Activated CD4-positive, alpha-beta T cell treated with anti-CD3 and anti-CD28 coated beads, Interleukin-2, amount 10 ng/mL, durations not matched to agents 24 days and 14 days (primary cell): ENCODE data around the gene CCDC7. TPM values are rescaled to one million over a fixed set of nuclear protein-coding genes. Genes with fewer than 3 reads are reported as not detected.
"Not testable (repeated sequence)": the region's sequence is repeated elsewhere in the genome, so short reads cannot be mapped to it uniquely, and the experiment has no call there.

Source experiments
- DNase-seq: peaks from one replicate; pipeline ENCODE4 v3.0.0; 2022
- H3K27ac Mint-ChIP-seq: one replicate; pipeline ENCODE4 v1.8.0; 2022; ENCODE audit warnings: mild to moderate bottlenecking, mixed read lengths
- H3K27me3 Mint-ChIP-seq: one replicate; pipeline ENCODE4 v1.8.0; 2022; ENCODE audit warnings: mixed read lengths
- H3K36me3 Mint-ChIP-seq: one replicate; pipeline ENCODE4 v1.8.0; 2022; ENCODE audit warnings: low read depth, mild to moderate bottlenecking, mixed read lengths
- H3K4me1 Mint-ChIP-seq: one replicate; pipeline ENCODE4 v1.8.0; 2021; ENCODE audit warnings: mixed read lengths
- H3K4me3 Mint-ChIP-seq: one replicate; pipeline ENCODE4 v1.8.0; 2022; ENCODE audit warnings: mild to moderate bottlenecking, moderate library complexity, mixed read lengths
- H3K9me3 Mint-ChIP-seq: one replicate; pipeline ENCODE4 v1.8.0; 2021; ENCODE audit warnings: mixed read lengths
- intact Hi-C: fragments of 100-400 bp; cut with micrococcal nuclease; formaldehyde crosslinking; loops from one replicate; pipeline ENCODE4 v1.15.1; 2023
- total RNA-seq: library from RNA; stranded (reverse); gene quantifications from 2 replicates; pipeline ENCODE4 v1.2.3, GENCODE V29; 2022

Gene CCDC7
- total RNA-seq, 1 donor from 2014 or later = 13.6 TPM

- H3K9me3 Mint-ChIP-seq = peaks cover 12% of the 10 kb centered on the region
- intact Hi-C loops = no loop called here
- no peak overlapping the region for H3K27ac Mint-ChIP-seq
- H3K27me3 Mint-ChIP-seq = no peaks in the 10 kb centered on the region
- DNase-seq = no peak
- peaks cover 2% of the 10 kb centered on the region for H3K36me3 Mint-ChIP-seq
- no peaks in the 10 kb centered on the region for H3K4me1 Mint-ChIP-seq
- no peak overlapping the region for H3K4me3 Mint-ChIP-seq
Observed at GRCh38 chr10:32746869-32747268, 300.9 kb downstream of the CCDC7 start.

- Mint-ChIP-seq H3K4me1 (no peaks in the 10 kb centered on the region), H3K27me3 (no peaks in the 10 kb centered on the region), H3K9me3 (peaks cover 16% of the 10 kb centered on the region), H3K36me3 (peaks cover 2% of the 10 kb centered on the region), H3K4me3 (no peak overlapping the region), H3K27ac (no peak overlapping the region)
- no peak for DNase-seq
- intact Hi-C loops = no loop called here
Observed at GRCh38 chr10:32751582-32751981, 305.6 kb downstream of the CCDC7 start.

GRCh38 chr10:32754900-32755299, 309.0 kb downstream of the CCDC7 start:
- H3K4me3 Mint-ChIP-seq, DNase-seq, H3K27me3 Mint-ChIP-seq, H3K36me3 Mint-ChIP-seq, H3K4me1 Mint-ChIP-seq, H3K27ac Mint-ChIP-seq, intact Hi-C loops: not testable (repeated sequence)
- H3K9me3 Mint-ChIP-seq = peaks cover 18% of the 10 kb centered on the region

DNA sequence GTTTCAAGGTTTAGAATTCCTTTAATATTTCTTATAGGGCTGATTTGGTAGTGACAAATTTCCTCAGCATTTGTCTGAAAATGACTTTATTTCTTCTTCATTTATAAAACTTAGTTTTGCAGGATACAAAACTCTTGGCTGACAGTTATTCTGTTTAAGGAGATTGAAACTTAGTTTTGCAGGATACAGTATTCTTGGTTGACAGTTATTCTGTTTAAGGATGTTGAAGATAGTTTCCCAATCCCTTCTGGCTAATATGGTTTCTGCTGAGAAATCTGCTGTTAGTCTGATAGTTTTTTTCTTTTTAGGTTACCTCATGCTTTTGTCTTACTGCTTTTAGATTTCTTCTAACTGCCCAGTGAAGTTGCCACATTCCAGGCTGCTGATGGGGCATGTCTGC, 325.3 kb downstream of the CCDC7 start:
- Mint-ChIP-seq H3K27me3 (no peaks in the 10 kb centered on the region), H3K9me3 (peaks cover 16% of the 10 kb centered on the region)
- intact Hi-C loops = no loop called here

DNA sequence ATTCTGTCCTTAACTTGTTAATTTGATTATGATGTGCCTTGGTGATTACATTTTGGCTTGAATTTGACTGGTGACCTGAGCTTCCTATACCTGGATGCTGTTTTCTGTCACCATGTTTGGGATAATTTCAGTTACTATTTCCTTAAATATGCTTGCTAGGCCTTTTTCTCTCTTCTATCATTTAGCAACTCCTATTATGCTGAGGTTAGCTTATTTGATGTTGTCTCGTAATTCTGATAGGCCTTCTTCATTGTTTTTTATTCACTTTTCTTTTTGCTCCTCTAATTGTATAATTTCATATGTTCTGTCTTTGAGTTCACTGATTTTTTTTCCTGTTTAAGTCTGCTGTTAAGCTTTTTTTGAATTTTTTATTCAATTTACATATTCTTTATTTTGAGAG, 327.2 kb downstream of the CCDC7 start:
- H3K4me1 Mint-ChIP-seq = no peaks in the 10 kb centered on the region
- H3K4me3 Mint-ChIP-seq = no peak overlapping the region
- peaks cover 16% of the 10 kb centered on the region for H3K9me3 Mint-ChIP-seq
- H3K27ac Mint-ChIP-seq = no peak overlapping the region
- no peak for DNase-seq
- intact Hi-C loops = no loop called here
- no peaks in the 10 kb centered on the region for H3K27me3 Mint-ChIP-seq
- no peaks in the 10 kb centered on the region for H3K36me3 Mint-ChIP-seq

More for the DNA sequence above, 325.3 kb downstream of the CCDC7 start:
- no peak overlapping the region for H3K4me3 Mint-ChIP-seq
- no peak for DNase-seq
- H3K4me1 Mint-ChIP-seq = no peaks in the 10 kb centered on the region
- H3K36me3 Mint-ChIP-seq = no peaks in the 10 kb centered on the region
- H3K27ac Mint-ChIP-seq = no peak overlapping the region

DNA sequence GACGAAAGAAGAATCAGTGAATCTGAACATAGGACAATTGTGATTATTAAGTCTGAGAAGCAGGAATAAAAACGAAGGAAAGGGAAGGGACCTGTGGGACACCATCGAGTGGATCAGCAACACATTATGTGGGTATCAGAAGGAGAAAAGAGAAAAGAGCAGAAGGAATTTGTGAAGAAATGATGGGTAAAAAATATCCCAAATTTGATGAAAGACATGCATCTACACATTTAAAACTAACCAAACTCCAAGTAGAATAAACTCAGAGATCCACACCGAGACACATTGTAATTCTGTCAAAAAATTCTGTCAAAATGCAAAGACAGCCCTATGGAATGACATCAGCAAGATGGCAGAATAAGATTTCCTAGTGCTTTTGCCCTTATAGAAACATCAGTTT, 341.0 kb downstream of the CCDC7 start:
- intact Hi-C loops = no loop called here
- H3K36me3 Mint-ChIP-seq = no peaks in the 10 kb centered on the region

DNA sequence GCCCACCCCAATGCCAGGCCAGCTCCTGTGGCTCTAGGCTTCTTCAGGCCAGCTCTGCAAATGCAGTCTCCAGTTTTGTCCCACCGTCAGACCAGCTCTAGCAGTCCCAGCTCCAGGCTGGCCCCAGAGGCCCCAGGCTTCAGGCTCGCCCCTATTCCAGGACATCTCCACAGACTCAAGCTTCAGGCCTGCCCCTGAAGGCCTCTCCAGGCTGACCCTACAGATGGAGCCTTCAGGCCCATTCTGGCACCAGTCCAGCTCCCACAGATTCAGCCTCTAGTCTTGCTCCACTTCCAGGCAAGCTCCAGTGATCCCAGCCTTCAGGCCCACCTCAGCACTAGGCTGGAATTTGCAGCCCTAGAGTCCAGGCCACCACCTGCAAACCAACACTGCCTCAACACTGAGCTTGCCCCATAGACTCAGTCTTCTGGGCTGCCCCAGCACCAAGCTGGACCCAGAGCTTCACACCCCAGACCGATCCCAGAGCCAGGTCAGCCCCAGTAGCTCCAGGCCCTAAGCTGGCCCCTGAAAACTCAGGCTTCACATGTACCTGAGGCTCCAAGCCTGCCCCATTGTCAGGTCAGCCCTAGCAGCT, 341.8 kb downstream of the CCDC7 start:
- H3K9me3 Mint-ChIP-seq = peaks cover 4% of the 10 kb centered on the region
- H3K36me3 Mint-ChIP-seq = no peaks in the 10 kb centered on the region
- H3K27ac Mint-ChIP-seq = no peak overlapping the region
- H3K4me1 Mint-ChIP-seq = no peaks in the 10 kb centered on the region
- peaks cover 2% of the 10 kb centered on the region for H3K27me3 Mint-ChIP-seq
- intact Hi-C loops = no loop called here
- DNase-seq = no peak
- no peak overlapping the region for H3K4me3 Mint-ChIP-seq

More for the DNA sequence above, 341.0 kb downstream of the CCDC7 start:
- Mint-ChIP-seq H3K4me1 (no peaks in the 10 kb centered on the region), H3K27ac (no peak overlapping the region), H3K27me3 (peaks cover 2% of the 10 kb centered on the region), H3K9me3 (peaks cover 4% of the 10 kb centered on the region), H3K4me3 (no peak overlapping the region)
- DNase-seq = no peak

DNA sequence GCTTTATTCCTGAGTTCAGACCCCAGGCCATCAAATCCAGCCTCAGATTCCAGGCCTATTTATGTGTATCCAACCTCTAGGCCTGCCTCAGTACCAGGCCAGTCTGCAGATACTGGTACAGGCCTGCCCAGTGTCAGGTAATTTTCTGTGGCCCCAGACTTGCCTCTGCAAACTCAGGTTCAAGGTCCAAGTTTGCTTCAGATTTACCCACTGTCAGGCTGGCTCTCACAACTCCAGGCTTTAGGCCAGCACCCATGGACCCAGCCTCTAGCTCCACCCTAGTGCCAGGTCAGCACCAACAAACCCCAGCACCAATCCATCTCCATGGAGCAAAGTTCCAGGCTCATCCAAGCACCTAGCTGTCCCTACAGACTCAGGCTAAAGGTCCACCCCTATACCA, 342.4 kb downstream of the CCDC7 start:
- H3K27me3 Mint-ChIP-seq = peaks cover 2% of the 10 kb centered on the region
- no peaks in the 10 kb centered on the region for H3K4me1 Mint-ChIP-seq
- H3K36me3 Mint-ChIP-seq = no peaks in the 10 kb centered on the region
- intact Hi-C loops = no loop called here
- H3K9me3 Mint-ChIP-seq = peaks cover 4% of the 10 kb centered on the region
- no peak overlapping the region for H3K27ac Mint-ChIP-seq
- no peak for DNase-seq
- no peak overlapping the region for H3K4me3 Mint-ChIP-seq

DNA sequence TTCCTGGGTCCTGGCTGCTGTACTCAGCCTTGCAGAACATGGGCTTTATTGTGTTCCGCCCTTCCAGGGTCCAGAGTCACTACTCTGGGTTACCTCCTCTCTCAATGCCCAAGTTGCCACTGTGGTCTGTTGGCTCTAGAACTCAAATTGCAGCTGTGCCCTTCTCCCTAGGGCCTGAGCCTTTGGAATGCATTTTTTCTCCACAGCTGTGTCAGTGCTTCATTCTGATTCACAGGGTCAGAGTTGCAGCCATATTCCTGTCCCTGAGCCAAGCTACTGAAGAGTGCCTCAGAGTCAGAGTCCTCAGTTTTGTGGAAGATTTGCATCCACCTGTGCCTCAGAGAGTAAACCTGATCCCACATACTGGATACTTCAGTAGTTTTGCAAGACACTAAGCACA, 344.5 kb downstream of the CCDC7 start:
- H3K27me3 Mint-ChIP-seq = peaks cover 5% of the 10 kb centered on the region
- DNase-seq = no peak
- H3K9me3 Mint-ChIP-seq = peaks cover 4% of the 10 kb centered on the region
- no peak overlapping the region for H3K27ac Mint-ChIP-seq
- intact Hi-C loops = loop anchor here (10.0 kb wide), 1 partner anchor 544 kb away; the partner anchor contains the start of gene NRP1
- H3K4me3 Mint-ChIP-seq = no peak overlapping the region
- H3K4me1 Mint-ChIP-seq = no peaks in the 10 kb centered on the region
- H3K36me3 Mint-ChIP-seq = no peaks in the 10 kb centered on the region

- Mint-ChIP-seq H3K36me3 (no peaks in the 10 kb centered on the region), H3K4me1 (no peaks in the 10 kb centered on the region), H3K27ac (no peak overlapping the region), H3K27me3 (peaks cover 5% of the 10 kb centered on the region), H3K9me3 (no peaks in the 10 kb centered on the region), H3K4me3 (no peak overlapping the region)
- DNase-seq = no peak
- intact Hi-C loops = loop anchor here (10.0 kb wide), 1 partner anchor 542 kb away; the partner anchor contains the start of gene NRP1
Observed at GRCh38 chr10:32793033-32793432, 347.1 kb downstream of the CCDC7 start.

DNA sequence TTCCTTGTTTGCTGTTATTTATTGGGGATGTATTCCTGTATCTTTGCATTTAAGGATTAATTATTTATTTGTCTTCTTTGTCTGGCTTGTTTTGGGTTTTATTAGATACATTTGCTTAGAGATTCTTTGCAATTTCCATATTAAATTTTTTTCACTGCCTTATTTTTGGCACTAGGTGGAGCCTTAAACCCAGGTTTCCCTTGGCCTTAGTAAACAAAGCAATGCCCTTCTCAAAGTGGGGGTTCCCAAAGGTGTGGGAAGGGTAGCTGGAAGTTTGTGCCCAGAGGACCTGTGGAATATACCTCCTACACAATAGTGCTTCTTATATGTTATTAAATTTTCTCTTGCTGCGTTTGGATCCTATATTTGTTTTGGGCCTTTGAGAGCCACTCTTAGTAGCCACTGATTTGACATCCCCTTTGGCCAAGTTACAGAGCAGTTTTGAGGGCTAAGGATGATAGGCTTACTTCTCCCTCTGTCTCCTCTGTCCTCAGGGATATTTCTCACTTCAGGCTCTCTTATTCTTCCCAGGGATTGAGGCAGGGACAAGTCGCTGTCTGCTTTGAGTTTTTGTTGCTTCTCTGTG, 349.8 kb downstream of the CCDC7 start:
- intact Hi-C loops = loop anchor here (1.0 to 10.0 kb wide), 3 partner anchors 213 to 539 kb away; partner anchors contain the start of gene NRP1
- peaks cover 5% of the 10 kb centered on the region for H3K27me3 Mint-ChIP-seq
- H3K27ac Mint-ChIP-seq = no peak overlapping the region
- no peaks in the 10 kb centered on the region for H3K36me3 Mint-ChIP-seq
- no peak overlapping the region for H3K4me3 Mint-ChIP-seq
- DNase-seq = peak; percentile 67
- no peaks in the 10 kb centered on the region for H3K4me1 Mint-ChIP-seq
- no peaks in the 10 kb centered on the region for H3K9me3 Mint-ChIP-seq

- not testable (repeated sequence) for H3K27me3 Mint-ChIP-seq, H3K27ac Mint-ChIP-seq, H3K4me1 Mint-ChIP-seq, H3K4me3 Mint-ChIP-seq, H3K9me3 Mint-ChIP-seq, H3K36me3 Mint-ChIP-seq, DNase-seq
- intact Hi-C loops = loop anchor here (10.0 kb wide), 1 partner anchor 537 kb away; the partner anchor contains the start of gene NRP1
Observed at GRCh38 chr10:32797393-32797792, 351.5 kb downstream of the CCDC7 start.

DNA sequence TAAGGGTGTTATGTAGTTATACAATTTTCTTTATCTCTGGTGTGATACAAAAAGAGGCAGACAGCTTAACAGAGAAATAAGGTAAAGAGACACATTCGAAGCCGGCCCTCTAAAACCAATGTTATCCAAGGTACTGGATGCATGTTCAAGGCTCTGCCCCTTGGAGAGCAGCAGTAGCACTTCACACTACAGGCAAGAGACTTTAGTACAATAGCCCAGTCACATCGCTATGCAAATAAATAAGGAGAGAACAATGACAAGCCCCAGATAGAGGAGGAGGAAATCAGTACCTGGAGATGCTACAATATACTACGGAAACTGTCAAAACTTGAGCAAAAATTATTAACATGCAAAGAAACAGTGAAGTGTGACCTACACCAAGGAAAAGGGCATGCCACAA, 401.0 kb downstream of the CCDC7 start:
- H3K27ac Mint-ChIP-seq = no peak overlapping the region
- H3K4me3 Mint-ChIP-seq = no peak overlapping the region
- H3K36me3 Mint-ChIP-seq = no peaks in the 10 kb centered on the region
- intact Hi-C loops = no loop called here
- DNase-seq = no peak
- peaks cover 4% of the 10 kb centered on the region for H3K9me3 Mint-ChIP-seq
- H3K27me3 Mint-ChIP-seq = no peaks in the 10 kb centered on the region
- H3K4me1 Mint-ChIP-seq = no peaks in the 10 kb centered on the region

DNA sequence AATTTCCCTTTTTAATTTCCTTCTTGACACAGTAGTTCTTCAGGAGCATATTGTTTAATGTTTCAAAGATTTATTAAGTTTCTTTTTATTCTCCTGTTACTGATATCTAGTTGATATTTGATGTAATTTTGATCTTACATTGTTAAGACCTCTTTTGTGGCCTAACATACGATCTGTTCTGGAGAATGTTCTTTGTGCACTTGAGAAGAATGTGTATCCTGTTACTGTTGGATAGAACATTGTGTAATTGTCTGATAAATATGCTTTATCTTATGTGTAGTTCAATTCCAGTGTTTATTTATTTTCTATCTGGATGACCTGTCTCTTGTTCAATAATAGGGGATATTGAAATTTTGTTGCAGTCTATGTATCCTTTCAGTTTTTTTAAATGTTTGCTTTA, 405.4 kb downstream of the CCDC7 start:
- no peak overlapping the region for H3K27ac Mint-ChIP-seq
- no peak for DNase-seq
- no peak overlapping the region for H3K4me3 Mint-ChIP-seq
- no peaks in the 10 kb centered on the region for H3K36me3 Mint-ChIP-seq
- H3K9me3 Mint-ChIP-seq = no peaks in the 10 kb centered on the region
- H3K27me3 Mint-ChIP-seq = no peaks in the 10 kb centered on the region
- no peaks in the 10 kb centered on the region for H3K4me1 Mint-ChIP-seq
- intact Hi-C loops = no loop called here

GRCh38 chr10:32854435-32854834, 408.5 kb downstream of the CCDC7 start:
- no peak overlapping the region for H3K4me3 Mint-ChIP-seq
- H3K36me3 Mint-ChIP-seq = no peaks in the 10 kb centered on the region
- no peaks in the 10 kb centered on the region for H3K27me3 Mint-ChIP-seq
- peaks cover 5% of the 10 kb centered on the region for H3K9me3 Mint-ChIP-seq
- no peak overlapping the region for H3K27ac Mint-ChIP-seq
- DNase-seq = no peak
- no peaks in the 10 kb centered on the region for H3K4me1 Mint-ChIP-seq
- intact Hi-C loops = no loop called here
